Coronary artery (tissue), 2 donors: ENCODE data around the gene PASD1.

ENCODE experiments used
- DNase-seq: peaks from one replicate; pipeline ENCODE4 v3.0.0-alpha.2; 2017; ENCODE audit warnings: low spot score
- H3K27ac ChIP-seq, 2 donors: fragments of 200-600 bp; sonication (generic); one replicate each; pipeline ENCODE4 v1.5.1; 2016 to 2019
- H3K4me3 ChIP-seq: fragments of 200-600 bp; sonication (generic); 2 replicates; pipeline ENCODE4 v1.5.1; 2016; ENCODE audit warnings: mild to moderate bottlenecking, moderate library complexity
- CTCF ChIP-seq: fragments of 200-600 bp; sonication (generic); IDR thresholded peaks from one replicate; pipeline ENCODE4 v1.5.1; 2019; ENCODE audit warnings: antibody characterized with exemption

Gene PASD1

GRCh38 chrX:151724563-151725337 is 161.3 kb downstream of the PASD1 start:
- Histone ChIP-seq H3K27ac (no peak overlapping the region), H3K4me3 (no peak overlapping the region)
- peak; percentile 62 for DNase-seq
- TF ChIP-seq CTCF = no peak

GRCh38 chrX:151725338-151725614 is 161.8 kb downstream of the PASD1 start:
- Histone ChIP-seq H3K27ac (no peak overlapping the region), H3K4me3 (no peak overlapping the region)
- no peak for DNase-seq
- no peak for TF ChIP-seq CTCF
